Forelimb muscle (tissue), 1 donor: Measurements from ENCODE around the gene ACSM3. TPM values are rescaled to one million over a fixed set of nuclear protein-coding genes. Genes with fewer than 3 reads are reported as not detected.
"Not testable (repeated sequence)": the region's sequence is repeated elsewhere in the genome, so short reads cannot be mapped to it uniquely, and the experiment has no call there.

ENCODE experiments used
- DNase-seq: peaks from one replicate; pipeline ENCODE4 v3.0.0-alpha.2; 2013; ENCODE audit warnings: low read depth
- polyA plus RNA-seq: library from polyadenylated mRNA; unstranded; fragments of 120-200 nt; gene quantifications from one replicate; pipeline ENCODE4 v1.2.1, GENCODE V29; 2013; ENCODE audit not compliant: insufficient read length

ACSM3 gene, protein sequence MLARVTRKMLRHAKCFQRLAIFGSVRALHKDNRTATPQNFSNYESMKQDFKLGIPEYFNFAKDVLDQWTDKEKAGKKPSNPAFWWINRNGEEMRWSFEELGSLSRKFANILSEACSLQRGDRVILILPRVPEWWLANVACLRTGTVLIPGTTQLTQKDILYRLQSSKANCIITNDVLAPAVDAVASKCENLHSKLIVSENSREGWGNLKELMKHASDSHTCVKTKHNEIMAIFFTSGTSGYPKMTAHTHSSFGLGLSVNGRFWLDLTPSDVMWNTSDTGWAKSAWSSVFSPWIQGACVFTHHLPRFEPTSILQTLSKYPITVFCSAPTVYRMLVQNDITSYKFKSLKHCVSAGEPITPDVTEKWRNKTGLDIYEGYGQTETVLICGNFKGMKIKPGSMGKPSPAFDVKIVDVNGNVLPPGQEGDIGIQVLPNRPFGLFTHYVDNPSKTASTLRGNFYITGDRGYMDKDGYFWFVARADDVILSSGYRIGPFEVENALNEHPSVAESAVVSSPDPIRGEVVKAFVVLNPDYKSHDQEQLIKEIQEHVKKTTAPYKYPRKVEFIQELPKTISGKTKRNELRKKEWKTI
- 2.9 TPM for polyA plus RNA-seq

DNA sequence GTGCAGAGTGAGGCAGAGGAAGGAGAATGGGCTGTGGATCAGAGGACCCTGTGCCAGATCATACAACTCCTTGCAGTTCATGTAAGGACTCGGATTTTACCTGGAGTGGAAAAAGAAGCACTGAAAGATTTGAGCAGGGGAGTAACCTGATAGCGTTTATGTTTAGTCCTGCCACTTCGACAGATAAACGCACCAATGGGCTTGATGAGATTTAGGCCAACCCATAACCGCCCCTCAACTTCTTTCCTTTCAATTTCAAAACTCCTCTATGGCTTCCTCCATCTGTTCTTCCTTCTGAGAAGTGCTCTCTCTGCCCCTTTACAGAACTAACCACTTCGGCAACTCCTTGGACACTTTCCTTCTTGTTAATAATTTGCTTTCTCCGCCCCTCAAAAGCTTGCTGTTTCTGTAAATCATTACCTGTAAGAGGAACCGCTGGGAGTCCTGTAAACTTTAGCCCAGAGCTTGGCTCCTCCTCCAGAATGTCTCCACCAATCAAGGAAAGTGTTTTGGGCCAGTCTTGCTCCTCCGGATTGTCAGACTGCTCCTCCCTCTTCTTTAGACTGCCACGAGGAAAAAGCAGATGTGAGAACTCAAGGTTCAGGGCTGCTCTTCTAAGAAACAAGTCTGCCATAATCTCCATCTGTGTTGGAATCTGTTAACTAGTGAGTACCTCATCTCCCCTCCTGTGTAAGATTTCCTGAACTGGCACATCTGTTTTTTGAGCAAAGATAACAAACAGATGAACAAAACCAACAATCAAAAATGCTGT, at the start of gene ACSM3:
Gene ACSM3 (plus strand): TSS at position 554 of the 772 bp plus-strand sequence. CDS start 6,021 bp downstream, outside the sequence.
- DNase-seq = peak; percentile 58

- DNase-seq = not testable (repeated sequence)
Measured at GRCh38 chr16:20717718-20718117, 46.1 kb upstream of the ACSM3 start.

- DNase-seq = no peak
Measured at GRCh38 chr16:20720251-20720650, 43.6 kb upstream of the ACSM3 start.

- no peak for DNase-seq
Measured at GRCh38 chr16:20726661-20727060, 37.2 kb upstream of the ACSM3 start.

- no peak for DNase-seq
Measured at GRCh38 chr16:20727181-20727580, 36.6 kb upstream of the ACSM3 start.

- DNase-seq = no peak
Measured at GRCh38 chr16:20729141-20729540, 34.7 kb upstream of the ACSM3 start.

DNA sequence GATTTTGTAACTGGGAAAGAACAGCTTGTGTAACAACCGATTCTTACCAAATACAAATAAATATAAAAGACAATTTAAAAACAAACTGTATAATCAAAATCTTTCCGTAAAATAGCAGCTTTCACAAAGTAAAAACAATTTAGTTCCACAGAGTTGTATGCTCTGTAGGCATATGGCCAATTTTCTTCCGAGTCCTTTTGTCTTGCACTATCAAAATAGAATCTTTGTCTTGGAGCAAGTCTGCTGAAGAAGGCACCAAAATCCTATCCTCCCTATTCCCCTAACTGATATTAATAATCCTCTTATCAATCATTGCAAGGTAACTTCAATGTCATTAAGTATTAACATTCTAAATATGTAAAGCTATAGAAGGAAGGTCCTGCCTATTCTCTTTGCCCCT, 29.8 kb upstream of the ACSM3 start:
- no peak for DNase-seq

DNA sequence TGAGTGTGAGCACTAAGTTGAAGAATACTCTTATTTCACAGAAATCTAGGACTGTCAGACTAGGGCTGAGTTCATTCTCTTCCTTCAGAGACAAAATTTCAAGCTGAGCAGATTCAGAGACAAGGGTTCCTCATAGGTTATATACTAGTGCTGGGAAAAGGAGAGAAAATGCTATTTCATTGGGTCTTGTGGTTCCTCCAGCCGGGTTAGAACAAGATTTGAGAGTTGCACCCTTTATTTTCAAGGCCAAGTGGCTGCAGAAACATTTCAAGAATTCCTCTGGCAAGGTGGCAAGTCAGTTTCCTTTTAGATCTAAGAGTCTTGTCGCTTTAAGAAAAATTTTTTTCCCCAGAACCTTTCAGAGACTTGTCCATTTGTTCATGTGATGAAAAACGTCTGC, 29.0 kb upstream of the ACSM3 start:
- no peak for DNase-seq

- DNase-seq = no peak
Measured at GRCh38 chr16:20735490-20735889, 28.3 kb upstream of the ACSM3 start.

GRCh38 chr16:20740007-20740883, 23.6 kb upstream of the ACSM3 start:
- DNase-seq = no peak

- DNase-seq = peak; percentile 51
Measured at GRCh38 chr16:20740901-20741521, 22.8 kb upstream of the ACSM3 start.

DNA sequence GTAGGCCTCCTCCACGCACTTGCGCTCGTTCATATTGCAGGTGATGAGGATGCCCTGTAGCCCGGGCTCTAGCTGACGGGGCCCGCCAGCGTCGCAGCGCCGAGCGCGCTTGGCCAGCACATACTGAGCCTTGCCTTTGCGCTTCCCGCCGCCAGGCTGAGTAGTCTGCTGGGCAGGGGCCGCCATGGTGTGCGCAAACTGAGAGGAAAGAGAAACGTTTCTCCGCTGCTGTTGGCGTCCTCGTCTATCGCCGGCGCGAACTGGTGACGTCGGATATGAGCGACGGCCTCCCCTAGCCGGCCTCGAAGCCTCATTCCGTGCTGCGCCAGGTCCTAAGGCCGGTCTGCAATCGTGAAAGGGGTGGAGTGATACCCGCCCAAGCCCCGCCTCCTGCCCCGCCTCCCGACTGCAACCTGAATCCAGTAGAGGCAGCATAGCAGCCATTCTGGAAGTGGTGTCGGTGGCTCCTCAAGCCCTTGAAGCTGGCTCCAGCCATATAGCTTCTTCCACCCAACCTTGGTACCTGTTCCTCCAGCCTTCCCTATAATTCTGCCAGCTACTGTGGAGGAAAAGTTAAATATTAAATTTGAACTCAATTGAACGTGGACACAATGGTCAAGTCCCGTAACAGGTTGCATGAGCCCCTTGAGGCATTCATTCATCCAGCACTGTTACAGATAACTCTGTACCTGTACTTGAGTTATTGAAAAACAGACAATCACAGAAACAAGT, 22.1 kb upstream of the ACSM3 start, which contains the start of gene THUMPD1:
Gene THUMPD1 (minus strand): TSS at position 265 of the 732 bp plus-strand sequence. CDS start 79 bp downstream, at position 186.
- DNase-seq = peak; percentile 75

- no peak for DNase-seq
Measured at GRCh38 chr16:20743591-20743990, 20.2 kb upstream of the ACSM3 start.

GRCh38 chr16:20744922-20745440, 18.8 kb upstream of the ACSM3 start:
- no peak for DNase-seq

DNA sequence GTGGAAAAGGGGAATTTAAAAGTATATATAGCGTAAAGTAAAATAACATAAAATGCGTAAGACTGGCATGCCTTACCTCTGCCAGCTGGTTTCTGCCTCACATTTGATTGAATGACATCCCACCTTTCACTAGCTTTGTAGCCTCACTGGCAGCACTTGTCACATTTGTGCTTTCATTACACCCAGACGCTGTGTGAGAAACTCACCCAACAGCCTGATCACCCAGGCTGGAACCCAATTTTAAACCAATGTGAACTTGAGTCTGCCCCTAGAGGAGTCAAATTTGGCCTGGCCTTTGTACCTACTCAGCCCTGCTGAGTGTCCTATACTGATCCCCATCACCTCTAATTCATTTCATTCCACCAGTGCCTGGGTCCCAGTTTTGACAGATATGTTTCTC, 17.4 kb upstream of the ACSM3 start:
- DNase-seq = no peak

DNA sequence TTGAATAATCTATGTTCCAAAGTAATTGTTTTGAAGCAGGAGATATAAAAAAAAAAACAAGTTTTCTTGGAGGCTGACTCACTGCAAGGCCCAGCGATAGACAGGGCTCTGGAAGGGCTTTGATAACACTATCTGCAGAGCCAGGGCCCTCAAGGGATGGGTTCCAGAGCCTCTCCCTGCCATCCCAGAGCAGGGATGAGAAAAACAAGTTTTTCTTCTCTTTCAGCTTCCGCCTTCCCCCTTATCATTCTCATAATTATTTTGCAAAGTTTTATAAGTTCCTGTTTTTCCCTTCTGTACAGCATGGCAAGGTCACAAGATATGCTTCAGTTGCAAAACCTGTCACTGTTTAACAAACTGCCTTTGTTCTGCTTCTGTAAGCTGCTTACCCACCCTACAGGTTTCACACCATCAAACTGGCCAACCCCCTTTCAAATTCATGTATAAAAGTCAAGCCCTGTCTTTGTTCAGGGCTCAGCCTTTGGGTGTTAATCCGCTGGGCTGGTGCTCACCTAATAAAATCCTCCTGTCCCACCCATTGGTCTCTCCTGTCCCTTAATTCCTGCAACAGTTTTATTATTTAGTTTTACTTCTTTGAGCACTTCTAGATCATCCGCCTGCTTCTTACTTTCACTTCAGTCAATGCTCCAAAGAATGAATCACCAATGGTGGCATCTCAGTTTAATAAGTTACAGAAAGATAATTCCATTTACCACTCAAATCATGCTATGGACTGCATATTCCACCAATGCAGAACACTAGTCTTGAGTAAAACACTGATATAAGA, 16.6 kb upstream of the ACSM3 start:
- no peak for DNase-seq

- no peak for DNase-seq
Measured at GRCh38 chr16:20749474-20749873, 14.3 kb upstream of the ACSM3 start.

- DNase-seq = no peak
Measured at GRCh38 chr16:20750558-20750957, 13.3 kb upstream of the ACSM3 start.

DNA sequence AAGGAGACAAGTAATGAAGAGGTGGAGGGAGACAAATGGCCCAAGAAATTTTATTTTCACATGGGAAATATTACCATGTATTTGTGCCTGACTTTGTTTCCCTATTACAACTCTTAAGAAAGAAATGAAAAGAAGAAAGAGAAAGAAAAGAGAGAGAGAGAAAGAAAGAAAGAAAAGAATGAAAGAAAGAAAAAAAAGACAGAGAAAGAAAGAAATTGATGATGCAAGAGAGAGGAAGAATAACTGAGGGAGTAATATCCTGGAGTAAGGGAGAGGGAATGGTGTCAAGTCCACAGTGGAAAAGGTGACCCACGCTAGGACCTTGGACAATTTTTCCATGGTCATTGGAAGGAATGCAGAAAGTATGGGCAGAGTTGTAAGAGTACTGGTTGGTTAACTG, 10.1 kb upstream of the ACSM3 start:
- DNase-seq = no peak
